GM18511 (cell line): ENCODE data around the gene ZG16.

ENCODE experiments used
- ATAC-seq: cut with Tn5 transposase; IDR thresholded peaks from one replicate; pipeline ENCODE4 v1.9.1; 2021; ENCODE audit warnings: mild to moderate bottlenecking, moderate library complexity; ENCODE audit not compliant: unreplicated experiment

ZG16 gene

DNA sequence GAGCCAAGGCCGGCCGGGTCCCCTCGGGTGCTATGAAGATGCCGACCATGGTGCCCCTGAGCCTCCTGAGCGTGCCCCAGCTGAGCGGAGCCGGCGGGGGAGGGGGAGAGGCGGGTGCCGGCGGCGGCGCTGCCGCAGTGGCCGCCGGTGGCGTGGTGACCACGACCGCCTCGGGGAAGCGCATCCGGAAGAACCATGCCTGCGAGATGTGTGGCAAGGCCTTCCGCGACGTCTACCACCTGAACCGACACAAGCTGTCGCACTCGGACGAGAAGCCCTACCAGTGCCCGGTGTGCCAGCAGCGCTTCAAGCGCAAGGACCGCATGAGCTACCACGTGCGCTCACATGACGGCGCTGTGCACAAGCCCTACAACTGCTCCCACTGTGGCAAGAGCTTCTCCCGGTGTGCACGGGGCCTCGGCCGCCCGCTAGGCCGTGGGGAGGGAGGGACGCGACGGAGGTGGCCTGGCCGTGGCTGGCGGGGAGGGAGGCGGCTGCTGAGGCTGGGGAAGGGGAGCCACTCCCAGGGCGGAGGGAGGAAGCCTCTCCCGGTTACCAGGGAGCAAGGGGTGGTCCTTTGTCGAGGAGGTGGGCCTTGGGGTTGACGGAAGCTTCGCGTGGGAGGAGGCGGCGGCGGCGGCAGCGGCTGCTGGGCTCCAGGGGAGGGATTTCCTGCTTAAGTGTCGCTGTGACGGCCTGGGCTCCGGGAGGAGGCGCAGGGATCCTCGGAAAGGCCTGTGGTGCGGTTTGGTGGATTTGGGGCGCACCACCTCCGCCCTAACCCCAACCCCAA is 29.6 kb downstream of the ZG16 start:
- no peak for ATAC-seq

DNA sequence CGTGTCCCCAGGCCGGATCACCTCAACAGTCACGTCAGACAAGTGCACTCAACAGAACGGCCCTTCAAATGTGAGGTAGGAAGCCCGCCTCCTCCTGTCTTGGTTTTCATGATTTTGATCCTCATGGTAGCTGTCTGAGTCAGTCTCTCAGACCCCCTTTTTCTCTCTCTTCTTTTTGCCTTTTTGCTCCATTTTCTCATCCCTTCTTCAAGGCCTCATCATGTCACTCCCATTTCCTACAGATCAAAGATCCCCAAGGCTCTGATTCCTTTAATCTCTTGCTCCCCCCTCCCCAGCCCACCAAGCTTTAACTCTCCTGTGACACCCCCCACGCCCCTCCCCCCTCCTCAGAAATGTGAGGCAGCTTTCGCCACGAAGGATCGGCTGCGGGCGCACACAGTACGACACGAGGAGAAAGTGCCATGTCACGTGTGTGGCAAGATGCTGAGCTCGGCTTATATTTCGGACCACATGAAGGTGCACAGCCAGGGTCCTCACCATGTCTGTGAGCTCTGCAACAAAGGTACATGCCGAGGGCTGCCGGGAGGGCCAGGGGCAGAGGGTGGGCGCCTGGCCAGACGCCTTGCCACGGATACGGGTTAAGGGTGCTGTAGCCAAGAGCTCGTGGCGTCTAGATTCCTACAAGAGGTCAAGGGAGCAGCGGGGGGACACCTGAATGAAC is 30.3 kb downstream of the ZG16 start:
- no peak for ATAC-seq

DNA sequence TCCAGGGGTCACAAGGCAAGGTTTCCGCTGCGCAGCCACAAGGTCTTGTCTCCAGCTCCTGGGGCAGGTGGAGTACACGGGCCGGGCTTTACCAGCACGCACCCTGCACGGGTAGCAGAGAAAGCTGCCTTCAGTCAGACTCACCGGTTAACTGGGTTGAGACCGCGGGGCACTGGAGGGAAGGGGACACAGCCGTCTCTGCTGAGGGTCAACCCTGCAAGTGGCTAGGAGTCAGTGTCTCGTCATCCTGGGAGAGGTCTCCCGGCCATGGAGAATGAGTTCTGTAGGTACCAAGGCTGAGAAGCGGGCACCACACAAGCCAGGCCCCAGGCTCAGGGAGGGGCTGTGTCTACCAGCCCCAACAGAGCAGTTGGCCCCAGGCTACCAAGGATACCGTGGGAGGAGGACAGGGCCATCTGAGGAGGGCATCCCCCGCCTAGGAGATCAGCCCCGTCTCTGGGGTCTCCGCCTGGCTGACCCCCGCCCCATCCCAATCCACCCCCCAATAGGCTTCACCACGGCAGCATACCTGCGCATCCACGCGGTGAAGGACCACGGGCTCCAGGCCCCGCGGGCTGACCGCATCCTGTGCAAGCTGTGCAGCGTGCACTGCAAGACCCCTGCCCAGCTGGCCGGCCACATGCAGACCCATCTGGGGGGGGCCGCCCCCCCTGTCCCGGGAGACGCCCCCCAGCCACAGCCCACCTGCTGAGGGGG is 31.1 kb downstream of the ZG16 start:
- no peak for ATAC-seq

DNA sequence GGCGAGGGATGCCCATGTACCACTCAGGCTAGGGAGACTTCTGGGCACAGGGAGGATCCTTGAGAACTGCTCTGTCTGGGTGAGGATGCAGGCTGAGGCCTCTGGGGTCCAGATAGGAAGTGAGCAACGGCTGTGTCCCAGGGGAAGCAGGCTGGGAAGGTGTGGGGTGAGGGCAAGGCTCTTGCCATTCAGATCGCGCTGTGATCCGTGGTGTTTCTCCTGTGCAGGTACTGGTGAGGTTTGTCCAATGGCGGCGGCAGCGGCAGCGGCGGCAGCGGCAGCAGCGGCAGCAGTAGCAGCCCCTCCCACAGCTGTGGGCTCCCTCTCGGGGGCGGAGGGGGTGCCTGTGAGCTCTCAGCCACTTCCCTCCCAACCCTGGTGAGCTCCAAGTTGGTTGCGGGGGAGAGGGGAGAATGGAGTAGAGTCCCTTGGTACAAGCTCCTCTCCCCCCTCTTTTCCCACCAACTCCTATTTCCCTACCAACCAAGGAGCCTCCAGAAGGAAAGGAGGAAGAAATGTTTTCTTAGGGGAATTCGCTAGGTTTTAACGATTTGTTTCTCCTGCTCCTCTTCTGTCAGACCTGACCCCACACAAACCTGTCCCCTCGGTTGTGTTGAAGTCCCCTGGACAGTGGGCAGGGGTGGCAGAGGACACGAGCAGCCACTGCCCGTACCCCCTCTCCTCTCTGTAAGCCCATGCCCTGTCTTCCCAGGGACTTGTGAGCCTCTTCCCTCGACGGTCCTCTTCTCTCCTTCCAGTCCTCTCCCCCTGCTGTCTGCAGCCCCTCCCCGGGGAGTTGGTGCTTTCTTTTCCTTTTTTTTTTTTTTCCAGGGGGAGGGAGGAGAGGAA is 32.0 kb downstream of the ZG16 start:
- ATAC-seq = no peak

DNA sequence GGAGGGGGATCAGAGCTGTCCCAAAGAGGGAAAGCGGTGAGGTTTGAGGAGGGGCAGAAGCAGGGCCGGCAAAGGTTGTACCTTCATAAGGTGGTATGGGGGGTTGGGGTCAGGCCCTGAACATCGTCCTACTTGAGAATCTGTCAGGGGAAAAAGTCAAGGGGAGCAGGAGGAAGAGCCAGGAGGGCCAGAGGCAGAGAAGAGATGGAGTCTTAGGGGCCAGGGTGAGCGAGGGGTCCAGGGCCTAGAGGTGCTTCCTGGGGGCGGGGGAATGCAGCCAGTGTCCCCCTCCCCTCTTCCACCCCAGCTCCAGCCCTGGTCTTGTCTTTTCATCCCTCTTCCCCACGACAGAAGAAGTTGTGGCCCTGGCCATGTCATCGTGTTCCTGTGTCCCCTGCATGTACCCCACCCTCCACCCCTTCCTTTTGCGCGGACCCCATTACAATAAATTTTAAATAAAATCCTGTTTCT is 32.7 kb downstream of the ZG16 start:
- no peak for ATAC-seq

DNA sequence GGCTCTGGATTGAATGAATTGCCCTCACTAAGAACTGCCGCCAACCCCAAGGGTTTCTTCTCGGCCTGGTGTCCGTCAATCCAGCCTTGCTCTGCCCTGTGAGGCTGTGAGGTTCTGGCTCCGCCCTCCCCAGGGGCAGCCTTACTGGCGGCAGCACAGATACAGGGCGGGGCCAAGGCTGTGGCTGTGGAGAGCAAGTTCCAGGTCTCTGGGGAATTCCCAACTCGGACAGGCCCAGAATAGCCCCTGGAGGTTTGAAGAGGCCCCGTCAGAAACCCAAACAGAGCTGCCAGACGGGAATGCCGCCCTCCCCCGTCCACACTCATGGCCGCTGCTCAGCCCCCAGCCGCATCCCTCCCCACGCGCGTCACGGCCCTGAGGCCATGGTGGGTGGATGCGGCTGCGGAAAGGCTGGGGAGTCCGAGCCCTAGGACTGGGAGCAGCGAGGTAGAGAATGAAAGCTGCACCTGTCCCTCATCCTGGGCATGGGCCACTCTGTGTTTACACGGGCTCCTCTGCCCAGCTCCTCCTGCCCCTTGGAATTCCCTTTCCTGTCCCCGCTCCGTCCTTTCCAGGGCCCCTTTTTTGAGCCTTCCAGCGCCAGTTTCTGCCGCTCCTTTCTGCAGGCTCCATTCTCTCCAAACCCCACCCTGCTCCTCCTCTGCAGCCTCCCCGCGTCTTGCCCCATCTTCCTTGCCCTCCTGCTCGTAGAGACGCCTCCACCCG is 33.3 kb downstream of the ZG16 start:
- peak; percentile 42 for ATAC-seq

DNA sequence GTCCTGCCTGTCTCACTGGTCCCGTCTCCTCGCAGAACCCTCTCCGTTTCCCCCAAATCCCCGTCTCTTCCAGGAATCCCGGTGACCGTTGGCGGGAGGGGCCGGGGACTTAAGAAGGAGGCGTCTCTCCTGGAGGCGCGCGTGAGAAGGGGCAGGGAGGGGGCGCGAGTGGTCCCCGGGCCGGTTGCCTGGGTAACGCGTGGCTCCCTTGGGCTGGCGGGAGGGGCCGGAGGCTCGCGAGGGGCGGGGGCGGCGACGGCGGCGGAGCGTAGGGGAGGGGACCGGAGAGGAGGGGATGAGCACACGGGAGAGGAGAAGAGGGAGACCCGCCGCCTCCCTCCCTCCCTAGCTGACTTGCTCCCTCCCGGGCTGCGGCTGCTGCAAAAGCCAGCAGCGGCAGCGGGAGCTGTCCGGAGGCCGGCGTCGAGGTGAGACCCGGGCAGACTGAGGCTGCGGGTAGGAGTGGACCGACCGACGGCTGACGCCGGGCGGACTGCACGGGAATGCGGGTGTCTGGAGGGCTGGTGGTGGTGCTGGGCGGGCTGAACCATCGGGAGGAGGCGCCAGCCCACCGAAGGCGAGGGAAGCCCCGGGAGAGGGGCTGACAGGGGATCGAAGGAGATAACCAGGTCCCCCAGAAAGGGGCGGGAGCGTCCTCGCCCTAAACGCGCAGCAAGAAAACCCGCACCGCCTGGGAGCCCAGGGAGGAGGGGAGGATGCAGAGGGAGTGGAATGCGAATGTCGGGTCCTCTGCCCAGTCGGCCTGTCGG is 34.0 kb downstream of the ZG16 start, which contains the start of gene PRRT2:
Gene PRRT2 (plus strand): TSS at position 298 of the 770 bp plus-strand sequence. CDS start 862 bp downstream, outside the sequence.
- no peak for ATAC-seq

DNA sequence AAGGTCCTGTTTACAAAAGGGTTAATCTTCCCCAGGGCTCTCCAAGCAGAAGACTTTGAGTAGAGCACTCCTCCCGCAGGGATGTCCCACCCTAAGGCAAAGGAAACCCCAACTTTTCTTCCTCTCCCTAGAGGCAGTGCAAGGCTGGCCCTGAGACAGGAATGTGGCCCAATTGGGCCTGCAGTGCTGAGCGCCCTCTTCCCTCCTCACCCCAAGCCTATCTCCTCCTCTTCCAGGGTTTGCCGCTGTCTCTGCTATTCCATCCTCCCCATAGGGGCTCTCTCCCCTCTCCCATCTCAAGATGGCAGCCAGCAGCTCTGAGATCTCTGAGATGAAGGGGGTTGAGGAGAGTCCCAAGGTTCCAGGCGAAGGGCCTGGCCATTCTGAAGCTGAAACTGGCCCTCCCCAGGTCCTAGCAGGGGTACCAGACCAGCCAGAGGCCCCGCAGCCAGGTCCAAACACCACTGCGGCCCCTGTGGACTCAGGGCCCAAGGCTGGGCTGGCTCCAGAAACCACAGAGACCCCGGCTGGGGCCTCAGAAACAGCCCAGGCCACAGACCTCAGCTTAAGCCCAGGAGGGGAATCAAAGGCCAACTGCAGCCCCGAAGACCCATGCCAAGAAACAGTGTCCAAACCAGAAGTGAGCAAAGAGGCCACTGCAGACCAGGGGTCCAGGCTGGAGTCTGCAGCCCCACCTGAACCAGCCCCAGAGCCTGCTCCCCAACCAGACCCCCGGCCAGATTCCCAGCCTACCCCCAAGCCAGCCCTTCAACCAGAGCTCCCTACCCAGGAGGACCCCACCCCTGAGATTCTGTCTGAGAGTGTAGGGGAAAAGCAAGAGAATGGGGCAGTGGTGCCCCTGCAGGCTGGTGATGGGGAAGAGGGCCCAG is 34.9 kb downstream of the ZG16 start:
- no peak for ATAC-seq

DNA sequence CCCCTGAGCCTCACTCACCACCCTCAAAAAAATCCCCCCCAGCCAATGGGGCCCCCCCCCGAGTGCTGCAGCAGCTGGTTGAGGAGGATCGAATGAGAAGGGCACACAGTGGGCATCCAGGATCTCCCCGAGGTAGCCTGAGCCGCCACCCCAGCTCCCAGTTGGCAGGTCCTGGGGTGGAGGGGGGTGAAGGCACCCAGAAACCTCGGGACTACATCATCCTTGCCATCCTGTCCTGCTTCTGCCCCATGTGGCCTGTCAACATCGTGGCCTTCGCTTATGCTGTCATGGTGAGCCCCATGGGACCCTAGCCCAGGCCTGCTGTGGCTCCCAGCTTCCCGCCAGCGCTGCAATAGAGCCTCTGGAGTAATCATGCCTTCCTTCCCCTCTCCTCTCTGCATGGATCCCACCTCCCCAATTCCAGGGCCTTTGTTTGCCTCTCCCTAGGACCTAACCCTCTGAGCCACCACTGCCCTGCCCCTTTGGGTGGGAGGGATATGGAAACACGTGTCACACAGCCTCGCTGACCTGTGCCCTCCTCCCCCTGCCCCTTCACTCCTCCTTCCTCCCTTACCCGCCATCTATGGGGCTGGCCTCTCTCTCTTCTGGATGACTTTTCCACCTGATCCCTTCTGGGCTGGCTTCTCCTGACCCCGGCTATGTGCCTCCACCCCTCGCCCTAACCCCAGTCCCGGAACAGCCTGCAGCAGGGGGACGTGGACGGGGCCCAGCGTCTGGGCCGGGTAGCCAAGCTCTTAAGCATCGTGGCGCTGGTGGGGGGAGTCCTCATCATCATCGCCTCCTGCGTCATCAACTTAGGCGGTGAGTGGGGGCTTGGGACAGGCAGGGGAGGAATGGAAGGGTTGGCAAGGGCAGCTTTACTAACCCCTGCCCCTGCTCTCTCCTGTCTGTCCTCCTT is 35.8 kb downstream of the ZG16 start:
- ATAC-seq = no peak

DNA sequence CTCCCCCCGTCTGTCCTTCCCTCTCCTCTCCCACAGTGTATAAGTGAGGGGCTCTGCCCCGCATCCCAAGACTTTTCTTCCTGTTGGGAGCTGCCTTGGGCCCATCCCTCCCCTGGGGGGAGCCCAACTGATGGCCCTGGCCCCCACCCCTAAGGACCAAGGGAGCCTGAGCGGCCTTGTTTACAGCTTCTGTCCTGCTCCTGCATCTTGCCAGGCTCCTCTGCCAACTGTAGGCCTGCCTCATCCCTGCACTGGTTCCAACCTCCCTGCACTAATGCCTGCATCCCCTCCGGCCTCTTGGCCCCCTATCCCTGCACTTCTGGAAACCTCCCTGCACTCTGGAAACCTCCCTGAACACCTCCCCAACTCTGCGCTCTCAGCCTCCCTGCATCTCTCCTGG is 36.5 kb downstream of the ZG16 start:
- no peak for ATAC-seq

DNA sequence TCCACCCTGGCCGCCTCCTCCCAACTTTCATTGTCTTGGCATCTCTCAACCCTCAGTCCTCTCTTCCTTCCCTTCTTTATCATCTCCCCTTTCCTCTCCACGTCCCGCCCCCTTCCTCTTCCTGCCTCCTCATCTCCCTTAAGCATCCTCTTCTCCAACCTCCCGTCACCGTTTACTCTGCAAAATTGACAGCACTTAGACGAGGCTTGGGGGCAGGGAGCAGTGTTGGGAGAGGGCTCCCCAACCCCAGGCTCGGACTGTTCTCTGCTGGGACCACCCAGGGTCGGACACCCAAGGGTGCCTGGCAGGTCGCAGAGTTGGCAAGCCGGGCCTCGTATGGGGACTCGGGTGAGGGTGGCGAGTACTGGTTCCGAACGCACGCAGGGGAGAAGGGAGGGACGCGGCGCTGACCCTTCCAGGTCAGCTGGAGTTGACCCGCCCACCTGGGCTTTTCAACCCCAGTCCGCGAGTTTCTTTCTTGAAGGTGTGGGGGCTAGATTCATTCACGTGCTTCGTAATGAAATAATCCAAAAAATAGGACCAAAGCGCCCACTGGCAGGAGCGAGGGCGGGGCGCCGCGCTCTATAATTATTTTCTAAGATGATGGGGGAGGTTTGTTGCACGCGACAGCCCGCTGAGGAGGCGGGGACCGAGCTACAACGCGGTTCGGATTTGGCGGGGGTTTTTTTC is 37.1 kb downstream of the ZG16 start:
- ATAC-seq = no peak

DNA sequence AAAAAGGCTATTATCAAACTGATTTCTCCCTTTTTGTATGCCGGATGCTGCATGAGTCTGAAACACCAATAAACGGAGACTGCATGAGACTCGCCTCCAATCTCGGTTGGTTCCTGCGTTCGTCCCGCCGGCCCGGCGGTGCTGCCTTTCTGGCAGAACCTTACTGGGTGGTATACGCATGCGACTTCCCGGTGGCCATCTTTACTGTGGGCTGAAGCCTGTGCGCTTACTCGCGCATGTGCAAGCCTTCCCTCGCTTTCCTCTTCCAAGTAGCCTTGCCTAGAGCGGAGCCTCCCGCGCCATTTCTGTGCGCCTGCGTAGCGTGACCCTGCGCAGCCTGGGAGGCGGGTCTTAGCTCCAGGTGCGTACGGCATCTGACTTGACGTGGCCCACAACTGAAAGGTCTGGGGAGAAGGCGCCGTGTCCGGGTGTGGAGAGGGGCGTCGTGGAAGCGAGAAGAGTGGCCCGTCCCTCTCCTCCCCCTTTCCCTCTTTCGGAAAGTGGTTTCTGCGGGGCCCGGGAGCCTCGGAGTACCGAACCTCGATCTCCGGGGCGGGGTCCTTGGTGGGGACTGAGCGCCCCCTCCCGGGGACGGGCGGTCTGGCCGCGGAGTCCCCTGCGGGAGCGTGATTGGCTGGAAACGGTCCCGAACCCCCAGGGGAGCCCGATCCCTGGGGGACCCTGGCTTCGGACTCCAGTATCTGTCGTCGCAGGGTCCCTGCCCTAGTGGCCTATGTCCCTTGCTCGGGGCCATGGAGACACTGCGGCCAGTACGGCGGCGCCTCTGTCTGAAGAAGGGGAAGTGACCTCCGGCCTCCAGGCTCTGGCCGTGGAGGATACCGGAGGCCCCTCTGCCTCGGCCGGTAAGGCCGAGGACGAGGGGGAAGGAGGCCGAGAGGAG is 38.0 kb downstream of the ZG16 start, which contains the start of gene PAGR1:
Gene PAGR1 (plus strand): TSS at position 360 of the 901 bp plus-strand sequence. CDS start 374 bp downstream, at position 734.
- peak; percentile 60 for ATAC-seq

DNA sequence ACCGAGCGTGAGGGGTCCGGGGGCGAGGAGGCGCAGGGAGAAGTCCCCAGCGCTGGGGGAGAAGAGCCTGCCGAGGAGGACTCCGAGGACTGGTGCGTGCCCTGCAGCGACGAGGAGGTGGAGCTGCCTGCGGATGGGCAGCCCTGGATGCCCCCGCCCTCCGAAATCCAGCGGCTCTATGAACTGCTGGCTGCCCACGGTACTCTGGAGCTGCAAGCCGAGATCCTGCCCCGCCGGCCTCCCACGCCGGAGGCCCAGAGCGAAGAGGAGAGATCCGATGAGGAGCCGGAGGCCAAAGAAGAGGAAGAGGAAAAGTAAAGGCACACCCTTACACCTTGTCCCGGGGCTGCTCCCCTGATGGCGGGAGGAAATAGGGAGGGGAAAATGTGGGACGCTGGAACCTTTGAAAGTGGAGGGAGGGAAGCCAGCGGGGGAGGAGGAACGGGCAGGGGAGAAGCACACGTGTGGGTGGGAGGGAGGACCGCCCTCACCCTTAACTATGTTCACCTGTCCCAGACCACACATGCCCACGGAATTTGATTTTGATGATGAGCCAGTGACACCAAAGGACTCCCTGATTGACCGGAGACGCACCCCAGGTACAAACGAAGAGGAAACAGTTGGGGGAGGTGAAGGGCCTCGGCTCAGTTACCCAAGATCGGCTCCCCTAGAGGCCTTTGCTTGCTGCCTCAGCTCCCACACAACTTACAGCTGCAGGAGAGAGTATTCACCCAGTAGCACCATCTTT is 38.8 kb downstream of the ZG16 start:
- ATAC-seq = peak; percentile 16

DNA sequence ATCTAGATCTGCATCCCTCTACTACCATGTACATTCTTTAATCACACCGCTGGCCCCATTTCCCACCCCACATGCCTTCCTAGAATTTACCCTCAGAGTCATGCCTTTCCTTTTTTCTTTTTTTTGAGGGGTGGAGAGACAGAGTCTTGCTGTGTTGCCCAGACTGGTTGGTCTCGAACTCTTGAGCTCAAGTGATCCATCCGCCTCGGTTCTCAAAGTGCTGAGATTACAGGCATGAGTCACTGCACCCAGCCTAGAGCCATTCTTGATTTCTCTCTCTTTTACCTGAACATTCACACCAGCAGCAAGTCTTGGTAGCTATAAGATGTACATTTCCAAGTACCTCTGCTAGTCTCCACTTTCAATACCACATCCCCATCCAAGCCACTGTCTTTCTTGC is 40.0 kb downstream of the ZG16 start:
- ATAC-seq = no peak

DNA sequence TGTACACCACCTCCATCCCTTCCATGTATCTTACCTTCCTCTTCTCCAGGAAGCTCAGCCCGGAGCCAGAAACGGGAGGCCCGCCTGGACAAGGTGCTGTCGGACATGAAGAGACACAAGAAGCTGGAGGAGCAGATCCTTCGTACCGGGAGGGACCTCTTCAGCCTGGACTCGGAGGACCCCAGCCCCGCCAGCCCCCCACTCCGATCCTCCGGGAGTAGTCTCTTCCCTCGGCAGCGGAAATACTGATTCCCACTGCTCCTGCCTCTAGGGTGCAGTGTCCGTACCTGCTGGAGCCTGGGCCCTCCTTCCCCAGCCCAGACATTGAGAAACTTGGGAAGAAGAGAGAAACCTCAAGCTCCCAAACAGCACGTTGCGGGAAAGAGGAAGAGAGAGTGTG is 41.5 kb downstream of the ZG16 start:
- no peak for ATAC-seq
